ENCODE results near the gene GLRX. TPM values are rescaled to one million over a fixed set of nuclear protein-coding genes. Genes with fewer than 3 reads are reported as not detected.
A peak's percentile ranks its signal among the peaks of the same experiment; 100 is the strongest.

Gene GLRX
- total RNA-seq, 6 experiments from 2014 or later = 139 to 183 (median 150) TPM

DNA sequence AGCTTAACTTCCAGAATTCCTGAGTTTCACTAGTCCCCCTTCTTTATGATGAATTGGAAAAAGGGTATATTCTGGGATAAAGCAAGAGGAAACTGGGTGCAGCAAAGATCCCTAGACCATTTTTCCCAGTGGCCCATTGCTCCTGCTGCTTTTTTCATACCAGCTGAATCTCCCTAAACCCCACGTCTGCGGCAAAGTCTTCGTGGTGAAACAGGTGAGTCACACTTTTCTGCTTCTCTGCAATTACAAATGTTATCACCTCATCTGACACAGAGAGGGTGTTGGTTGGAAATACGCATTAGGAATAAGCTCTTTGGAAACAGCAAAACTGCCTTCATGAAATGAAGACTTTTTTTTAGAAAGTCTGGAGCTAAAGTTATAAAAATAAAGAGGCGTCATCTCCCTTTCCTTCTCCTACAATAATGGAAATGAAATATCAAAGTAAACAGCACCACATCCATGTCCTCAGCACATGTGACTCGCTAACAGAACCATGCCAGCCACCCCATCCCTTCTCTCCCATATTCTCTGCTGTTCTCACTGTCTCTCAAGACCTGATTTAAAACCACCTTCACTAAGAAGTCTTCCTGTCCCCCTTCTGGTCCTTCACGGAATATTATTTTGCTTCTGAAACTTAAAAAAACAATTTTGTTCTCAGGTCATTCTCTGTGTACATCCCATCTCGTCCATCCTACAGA is 39.5 kb upstream of the GLRX start:
- H3K4me3 Mint-ChIP-seq = peak overlapping the region; percentile 80
- no peaks in the 10 kb centered on the region for H3K36me3 Mint-ChIP-seq (ENCODE audit: low read depth)
- H3K9me3 Mint-ChIP-seq = no peaks in the 10 kb centered on the region; the same call in 1 of the 2 replicates
- peaks cover 8% of the 10 kb centered on the region for H3K27me3 Mint-ChIP-seq (ENCODE audit: insufficient read depth)
- peak; percentile 71 for DNase-seq
- TF ChIP-seq, protein P1, sequence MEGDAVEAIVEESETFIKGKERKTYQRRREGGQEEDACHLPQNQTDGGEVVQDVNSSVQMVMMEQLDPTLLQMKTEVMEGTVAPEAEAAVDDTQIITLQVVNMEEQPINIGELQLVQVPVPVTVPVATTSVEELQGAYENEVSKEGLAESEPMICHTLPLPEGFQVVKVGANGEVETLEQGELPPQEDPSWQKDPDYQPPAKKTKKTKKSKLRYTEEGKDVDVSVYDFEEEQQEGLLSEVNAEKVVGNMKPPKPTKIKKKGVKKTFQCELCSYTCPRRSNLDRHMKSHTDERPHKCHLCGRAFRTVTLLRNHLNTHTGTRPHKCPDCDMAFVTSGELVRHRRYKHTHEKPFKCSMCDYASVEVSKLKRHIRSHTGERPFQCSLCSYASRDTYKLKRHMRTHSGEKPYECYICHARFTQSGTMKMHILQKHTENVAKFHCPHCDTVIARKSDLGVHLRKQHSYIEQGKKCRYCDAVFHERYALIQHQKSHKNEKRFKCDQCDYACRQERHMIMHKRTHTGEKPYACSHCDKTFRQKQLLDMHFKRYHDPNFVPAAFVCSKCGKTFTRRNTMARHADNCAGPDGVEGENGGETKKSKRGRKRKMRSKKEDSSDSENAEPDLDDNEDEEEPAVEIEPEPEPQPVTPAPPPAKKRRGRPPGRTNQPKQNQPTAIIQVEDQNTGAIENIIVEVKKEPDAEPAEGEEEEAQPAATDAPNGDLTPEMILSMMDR (IDR thresholded peaks at IDR 0.05) = peak; percentile 61; the same call in 1 of the 2 replicates
- peaks cover 98% of the 10 kb centered on the region for H3K4me1 Mint-ChIP-seq (ENCODE audit: low read depth)
- peak overlapping the region; percentile 96 for H3K27ac Mint-ChIP-seq

DNA sequence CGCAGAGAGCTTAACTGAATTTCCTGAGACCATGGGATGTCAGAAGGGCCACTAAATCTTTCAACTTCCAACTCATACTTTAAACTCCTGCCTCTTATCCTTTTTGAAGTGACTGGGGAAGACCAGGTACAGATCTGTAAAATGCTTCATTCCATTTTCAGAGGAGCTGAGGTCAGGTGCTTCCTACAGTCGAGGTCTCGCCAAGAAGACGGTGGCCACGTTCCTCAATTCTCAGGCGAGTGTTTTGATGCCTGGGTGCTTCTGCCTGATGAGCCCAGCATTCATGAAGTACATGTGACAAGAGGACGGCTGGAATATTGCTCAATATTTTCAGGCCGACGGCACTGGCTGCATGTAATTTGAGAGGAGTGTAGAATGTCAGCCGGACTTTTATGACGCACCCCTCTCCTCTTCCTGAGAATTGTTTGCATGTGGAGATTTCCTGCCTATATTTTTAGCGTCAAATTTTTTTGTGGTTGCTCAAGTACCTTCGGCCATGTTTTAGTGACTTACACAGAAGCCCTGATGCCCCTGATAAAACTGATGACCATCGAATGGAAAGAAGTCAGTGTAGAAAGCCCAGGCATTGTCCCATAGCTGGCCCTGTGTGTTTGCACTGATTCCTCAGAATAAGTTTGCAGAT is 38.8 kb upstream of the GLRX start:
- peak; percentile 98 for DNase-seq
- Mint-ChIP-seq H3K4me3 (peak overlapping the region; percentile 80), H3K9me3 (no peaks in the 10 kb centered on the region; the same call in 1 of the 2 replicates), H3K36me3 (ENCODE audit: low read depth) (no peaks in the 10 kb centered on the region), H3K27ac (peak overlapping the region; percentile 96), H3K27me3 (ENCODE audit: insufficient read depth) (peaks cover 7% of the 10 kb centered on the region), H3K4me1 (ENCODE audit: low read depth) (peaks cover 95% of the 10 kb centered on the region)
- TF ChIP-seq, protein P1 (IDR thresholded peaks at IDR 0.05) = no peak

DNA sequence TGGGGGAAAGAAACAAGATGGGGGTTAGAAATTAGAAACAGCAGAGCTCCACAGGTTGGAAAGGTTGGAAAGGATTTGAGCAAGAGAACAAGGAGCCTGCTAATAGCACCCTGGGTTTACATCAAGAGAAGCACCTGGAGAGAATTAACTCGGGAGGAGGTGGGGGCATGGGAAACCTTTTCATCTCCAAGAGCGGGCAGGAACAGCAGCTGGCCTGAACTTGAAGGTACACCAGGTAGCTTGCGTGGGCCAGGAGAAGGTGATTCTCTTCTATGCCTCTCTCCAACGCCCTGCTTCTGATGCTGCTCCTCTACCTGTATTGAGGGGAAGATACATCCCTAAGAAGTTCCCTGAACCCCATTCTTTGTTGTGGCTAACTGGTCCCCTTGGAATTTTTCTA is 37.1 kb upstream of the GLRX start:
- Mint-ChIP-seq H3K27me3 (ENCODE audit: insufficient read depth) (peaks cover 9% of the 10 kb centered on the region), H3K27ac (peak overlapping the region; percentile 96), H3K4me1 (ENCODE audit: low read depth) (peaks cover 78% of the 10 kb centered on the region), H3K36me3 (ENCODE audit: low read depth) (no peaks in the 10 kb centered on the region), H3K4me3 (peak overlapping the region; percentile 82), H3K9me3 (no peaks in the 10 kb centered on the region)
- DNase-seq = no peak
- TF ChIP-seq, protein P1 (IDR thresholded peaks at IDR 0.05) = no peak

DNA sequence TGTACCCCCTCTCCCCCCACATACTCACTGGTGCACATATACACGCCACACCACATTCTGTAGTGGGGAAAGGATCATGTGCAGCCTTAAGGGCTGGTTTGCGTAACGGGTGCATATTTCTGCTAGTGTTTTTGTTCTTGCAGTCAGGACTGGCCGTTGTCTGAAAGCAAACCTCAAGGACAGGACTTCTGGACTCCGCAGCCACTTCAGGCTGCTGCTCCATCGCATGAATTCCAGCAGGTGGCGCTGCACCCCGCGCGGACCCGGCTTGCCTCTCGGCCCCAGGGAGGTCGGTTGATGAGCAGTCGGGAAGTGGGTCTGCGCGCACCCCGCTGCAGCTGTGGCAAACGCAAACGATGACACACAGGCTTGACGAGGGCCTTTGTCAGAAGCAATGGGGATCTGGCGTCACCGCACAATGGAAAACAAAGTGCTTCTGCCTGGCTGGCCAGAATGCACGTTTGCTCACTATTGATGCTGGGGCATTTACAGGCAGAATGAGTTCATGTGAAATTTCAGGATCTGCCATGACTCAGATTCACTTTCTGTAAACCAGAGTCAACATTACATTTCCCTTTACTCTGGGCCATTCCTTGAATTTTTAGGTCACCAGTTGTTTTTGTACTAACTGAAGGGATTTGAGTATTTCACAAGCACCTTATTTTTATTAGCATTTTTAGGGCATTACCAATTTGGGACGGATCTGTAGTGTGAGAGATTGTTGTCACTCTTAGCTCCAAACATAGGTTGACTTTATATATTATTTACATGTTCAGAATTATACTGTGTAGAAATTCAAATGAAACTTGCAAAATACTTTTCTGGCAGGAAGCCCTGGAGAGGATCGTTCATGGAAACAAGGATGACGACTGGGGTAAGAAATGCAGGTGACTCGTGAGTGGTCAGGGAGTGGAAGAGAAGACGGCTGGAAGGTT is 36.4 kb upstream of the GLRX start:
- Mint-ChIP-seq H3K27ac (peak overlapping the region; percentile 96), H3K27me3 (ENCODE audit: insufficient read depth) (peaks cover 9% of the 10 kb centered on the region), H3K4me1 (ENCODE audit: low read depth) (peaks cover 75% of the 10 kb centered on the region), H3K9me3 (no peaks in the 10 kb centered on the region), H3K4me3 (peak overlapping the region; percentile 82), H3K36me3 (ENCODE audit: low read depth) (no peaks in the 10 kb centered on the region)
- DNase-seq = peak; percentile 99
- TF ChIP-seq, protein P1 (IDR thresholded peaks at IDR 0.05) = peak; percentile 99

DNA sequence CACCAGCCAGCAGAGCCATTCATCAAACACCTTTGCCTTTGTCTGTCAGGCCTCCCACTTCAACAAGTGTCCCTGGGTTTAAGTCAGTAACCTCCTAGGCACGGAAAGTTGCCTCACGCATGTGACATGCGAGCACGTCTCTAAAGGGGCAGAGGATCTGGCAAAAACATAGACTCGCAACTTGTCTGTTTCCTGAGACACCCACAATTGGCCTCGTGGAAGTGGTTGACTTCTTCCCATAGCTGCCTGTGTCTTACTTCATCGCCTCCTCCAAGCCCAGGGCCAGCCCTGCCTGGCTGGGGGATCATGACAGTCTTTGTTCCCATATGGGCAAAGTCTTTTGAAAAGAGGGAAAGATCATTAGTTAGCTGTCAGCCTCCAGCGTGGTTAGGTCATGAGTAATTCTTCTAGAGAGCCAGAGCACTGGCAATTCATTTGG is 35.5 kb upstream of the GLRX start:
- Mint-ChIP-seq H3K27ac (peak overlapping the region; percentile 96), H3K4me3 (peak overlapping the region; percentile 82), H3K27me3 (ENCODE audit: insufficient read depth) (peaks cover 8% of the 10 kb centered on the region), H3K4me1 (ENCODE audit: low read depth) (peaks cover 66% of the 10 kb centered on the region), H3K9me3 (no peaks in the 10 kb centered on the region), H3K36me3 (ENCODE audit: low read depth) (no peaks in the 10 kb centered on the region)
- DNase-seq = peak; percentile 76
- TF ChIP-seq, protein P1 (IDR thresholded peaks at IDR 0.05) = no peak

All from HFFc6 (cell line).